B cell (primary cell): Measurements from ENCODE around the gene NATD1. TPM values are rescaled to one million over a fixed set of nuclear protein-coding genes. Genes with fewer than 3 reads are reported as not detected.

ENCODE experiments used
- ATAC-seq: fragments of 200-7000 bp; cut with Tn5 transposase; one replicate; pipeline ENCODE4 v1.10.0; 2021; ENCODE audit warnings: low read depth, mild to moderate bottlenecking, moderate number of reproducible peaks, moderate library complexity
- CTCF ChIA-PET: fragments of 350-600 bp; sonication (Branson Sonifier 250); formaldehyde crosslinking; loops from one replicate; lab custom pipeline; 2021; ENCODE audit warnings: antibody characterized with exemption, inconsistent platforms; lab: Charles Lee
- POLR2A ChIA-PET: fragments of 350-600 bp; sonication (Branson Sonifier 250); formaldehyde crosslinking; loops from one replicate; lab custom pipeline; 2021; ENCODE audit warnings: antibody characterized with exemption; lab: Charles Lee
- DNase-seq: peaks from one replicate; pipeline ENCODE4 v3.0.0; 2013
- H2AFZ ChIP-seq: 2 replicates; pipeline ENCODE4 v1.6.1; 2012; ENCODE audit warnings: mild to moderate bottlenecking, low read depth, low read length; ENCODE audit not compliant: insufficient read depth, poor library complexity, severe bottlenecking
- H3K27ac ChIP-seq, 2 donors: 1 replicate in 1 of 2; 2 replicates in 1 of 2; pipeline ENCODE4 v1.5.1; 2012 to 2013; ENCODE audit warnings: low read length in 2 of 2, mild to moderate bottlenecking in 2 of 2, moderate library complexity in 1 of 2
- H3K27me3 ChIP-seq, 4 experiments: fragments of 200-600 bp in 1 of 4; sonication (generic) in 1 of 4; replicated peaks in 1 of 4; 1 replicate in 2 of 4; 2 replicates in 2 of 4; pipeline versions ENCODE4 v1.6.1 to v1.7.0; 2013 to 2016; ENCODE audit warnings: low read length in 3 of 4, mild to moderate bottlenecking in 2 of 4, mixed read lengths in 1 of 4, moderate library complexity in 1 of 4; ENCODE audit not compliant: insufficient read depth in 4 of 4, control insufficient read depth in 3 of 4; ENCODE audit errors: control extremely low read depth in 1 of 4
- H3K36me3 ChIP-seq, 2 experiments: replicated peaks in 1 of 2; 1 replicate in 1 of 2; 2 replicates in 1 of 2; pipeline versions ENCODE4 v1.6.1 to v1.7.1; 2013; ENCODE audit warnings: low read length in 1 of 2; ENCODE audit not compliant: insufficient read depth in 2 of 2, control insufficient read depth in 1 of 2; ENCODE audit errors: control extremely low read depth in 1 of 2, extremely low read depth in 1 of 2
- H3K4me1 ChIP-seq, 2 donors: fragments of 200-600 bp in 1 of 2; sonication (generic) in 1 of 2; 1 replicate in 1 of 2; 2 replicates in 1 of 2; pipeline versions ENCODE4 v1.5.1 to v1.6.1; 2013 to 2017; ENCODE audit warnings: low read length in 2 of 2; ENCODE audit not compliant: control insufficient read depth in 2 of 2, insufficient read depth in 2 of 2
- H3K4me2 ChIP-seq: replicated peaks from 2 replicates; pipeline ENCODE3; 2012; ENCODE audit warnings: mild to moderate bottlenecking, low read depth, low read length; ENCODE audit not compliant: poor library complexity, severe bottlenecking
- H3K4me3 ChIP-seq, 5 experiments: fragments of 200-600 bp in 1 of 5; sonication (generic) in 1 of 5; 1 replicate in 3 of 5; 2 replicates in 2 of 5; pipeline versions ENCODE4 v1.5.1 to v1.7.0; 2011 to 2016; ENCODE audit warnings: low read length in 4 of 5, mild to moderate bottlenecking in 4 of 5, low read depth in 2 of 5, control low read depth in 1 of 5, moderate library complexity in 1 of 5; ENCODE audit not compliant: insufficient read depth in 1 of 5; ENCODE audit errors: control extremely low read depth in 1 of 5, extremely low read depth in 1 of 5
- H3K79me2 ChIP-seq: fragments of 200-600 bp; sonication (generic); one replicate; pipeline ENCODE4 v1.6.0; 2016; ENCODE audit warnings: low read length; ENCODE audit not compliant: control insufficient read depth, insufficient read depth
- H3K9ac ChIP-seq: fragments of 200-600 bp; sonication (generic); 2 replicates; pipeline ENCODE4 v1.6.1; 2017; ENCODE audit warnings: mild to moderate bottlenecking, low read length, moderate library complexity
- H3K9me3 ChIP-seq, 3 donors: one replicate each; pipeline versions ENCODE4 v1.6.1 to v1.7.1; 2013; ENCODE audit warnings: low read length in 2 of 3; ENCODE audit not compliant: control insufficient read depth in 2 of 3, insufficient read depth in 1 of 3; ENCODE audit errors: control extremely low read depth in 1 of 3
- H4K20me1 ChIP-seq: 2 replicates; pipeline ENCODE4 v1.6.0; 2012; ENCODE audit warnings: mild to moderate bottlenecking, low read length; ENCODE audit not compliant: insufficient read depth, control insufficient read depth, poor library complexity, severe bottlenecking
- H3K27ac Mint-ChIP-seq: one replicate; pipeline ENCODE4 v1.8.0; 2021; ENCODE audit warnings: mixed read lengths
- H3K27me3 Mint-ChIP-seq: one replicate; pipeline ENCODE4 v1.8.0; 2021; ENCODE audit warnings: mixed read lengths
- H3K4me1 Mint-ChIP-seq: one replicate; pipeline ENCODE4 v1.8.0; 2021; ENCODE audit warnings: mixed read lengths
- H3K4me3 Mint-ChIP-seq: one replicate; pipeline ENCODE4 v1.8.0; 2021; ENCODE audit warnings: mixed read lengths
- H3K9me3 Mint-ChIP-seq: one replicate; pipeline ENCODE4 v1.8.0; 2022; ENCODE audit warnings: mixed read lengths; ENCODE audit not compliant: insufficient read depth
- CTCF ChIP-seq: fragments of 200-600 bp; IDR thresholded peaks from one replicate; pipeline ENCODE4 v1.8.0; 2022; ENCODE audit warnings: antibody characterized with exemption, mild to moderate bottlenecking
- EZH2 ChIP-seq: IDR thresholded peaks from 2 replicates; pipeline ENCODE4 v1.6.1; 2012; ENCODE audit warnings: borderline replicate concordance, low read depth, mild to moderate bottlenecking, moderate library complexity, low read length; ENCODE audit not compliant: insufficient read depth, poor library complexity, severe bottlenecking
- WGBS: methylation state at CpG from one replicate; pipeline ENCODE4 v1.1.5; 2013; ENCODE audit warnings: missing lambda C conversion rate; ENCODE audit not compliant: insufficient coverage; 5-methylcytosine and 5-hydroxymethylcytosine counted together
- intact Hi-C: fragments of 100-400 bp; cut with micrococcal nuclease; formaldehyde crosslinking; loops from one replicate; pipeline ENCODE4 v1.10.0; 2022
- polyA plus RNA-seq: library from polyadenylated mRNA; depleted of rRNA; stranded (reverse); fragments of >200 nt; gene quantifications from 2 replicates; pipeline ENCODE4 v1.2.3, GENCODE V29; 2012
- total RNA-seq, 2 donors: library from RNA; stranded (reverse); fragments of 120-200 nt in 1 of 2; gene quantifications; 1 replicate in 1 of 2; 2 replicates in 1 of 2; pipeline versions ENCODE4 v1.2.3 to v1.2.4, GENCODE V29; 2013 to 2022

NATD1 gene
- total and polyA plus RNA-seq, 2 donors (not counting 1 experiment from before 2014, with no cell fraction given), result 2.0 to 6.7 TPM

GRCh38 chr17:21286909-21287702, 33.9 kb upstream of the NATD1 start:
- peaks cover 42 to 69% of the 10 kb centered on the region in 2 donors for H3K4me1 ChIP-seq
- H3K79me2 ChIP-seq, result peaks cover 85% of the 10 kb centered on the region

GRCh38 chr17:21286066-21286770, 33.0 kb upstream of the NATD1 start:
- Histone ChIP-seq H4K20me1 (peaks cover 48% of the 10 kb centered on the region), H3K9ac (peak overlapping the region; percentile 92), H3K27me3 (no peaks in the 10 kb centered on the region), H3K79me2 (peaks cover 76% of the 10 kb centered on the region), H3K27ac (peak overlapping the region; percentile 95), H2AFZ (no peak overlapping the region), H3K4me3 (peak overlapping the region; percentile 81 to 98 (median 93)), H3K36me3 (peaks cover 0 to 6% of the 10 kb centered on the region in 2 experiments), H3K9me3 (peaks cover 0 to 5% (median 0%) of the 10 kb centered on the region in 3 donors), H3K4me1 (peaks cover 49 to 77% of the 10 kb centered on the region in 2 donors), H3K4me2 (peak overlapping the region; percentile 90)
- ATAC-seq (no peak), DNase-seq (no peak)
- CTCF ChIA-PET, result interaction anchor here (0.8 to 4.3 kb wide), 4 partner anchors 10 to 226 kb away, joined by 3 to 42 read pairs (median 4); no protein-coding TSS in a partner anchor
- 4% methylated on average over 12 of the region's 16 CpGs for WGBS
- POLR2A ChIA-PET, result interaction anchor here (2.7 kb wide), 1 partner anchor 10 kb away, joined by 18 read pairs; no protein-coding TSS in a partner anchor
- TF ChIP-seq CTCF (no peak), EZH2 (no peak)
- intact Hi-C loops, result no loop called here
- Mint-ChIP-seq H3K27ac (peak overlapping the region; percentile 99), H3K4me3 (peak overlapping the region; percentile 96), H3K4me1 (peaks cover 75% of the 10 kb centered on the region), H3K27me3 (no peaks in the 10 kb centered on the region), H3K9me3 (no peaks in the 10 kb centered on the region)

More at GRCh38 chr17:21286909-21287702, 33.9 kb upstream of the NATD1 start:
- Histone ChIP-seq H3K9me3 (peaks cover 0 to 9% (median 0%) of the 10 kb centered on the region in 3 donors), H3K27me3 (no peaks in the 10 kb centered on the region), H3K9ac (peak overlapping the region; percentile 92), H3K36me3 (peaks cover 0 to 14% of the 10 kb centered on the region in 2 experiments), H3K4me3 (peak overlapping the region; percentile 81 to 98 (median 93)), H3K4me2 (peak overlapping the region; percentile 90), H2AFZ (peak overlapping the region; percentile 32), H3K27ac (peak overlapping the region; percentile 95), H4K20me1 (peaks cover 56% of the 10 kb centered on the region)
- no peak for DNase-seq
- WGBS, result 31% methylated on average over 8 of the region's 9 CpGs
- no peak for ATAC-seq
- Mint-ChIP-seq H3K9me3 (no peaks in the 10 kb centered on the region), H3K4me3 (peak overlapping the region; percentile 96), H3K27me3 (no peaks in the 10 kb centered on the region), H3K4me1 (peaks cover 72% of the 10 kb centered on the region), H3K27ac (peak overlapping the region; percentile 99)
- ChIA-PET CTCF (interaction anchor here (0.8 to 4.3 kb wide), 11 partner anchors 8 to 244 kb away, joined by 3 to 42 read pairs (median 8); partner anchors contain the start of gene USP22), POLR2A (interaction anchor here (1.4 to 2.7 kb wide), 7 partner anchors 8 to 244 kb away, joined by 6 to 18 read pairs (median 9); partner anchors contain the start of genes NATD1 and USP22)
- no peak for TF ChIP-seq EZH2
- intact Hi-C loops, result no loop called here
